GM13976 (cell line): Measurements from ENCODE around the gene KRT10.

Source experiments
- DNase-seq: peaks from one replicate; pipeline ENCODE4 v3.0.0; 2012; ENCODE audit warnings: low spot score
- in situ Hi-C: fragments of 300-500 bp; cut with MboI; formaldehyde crosslinking; loops from one replicate; pipeline ENCODE4 v1.12.0; 2022; ENCODE audit warnings: low sequenced_read_pairs, mixed read lengths, inconsistent platforms; ENCODE audit not compliant: unreplicated experiment
- TF ChIP-seq, protein P1 (sequence below): IDR thresholded peaks from 2 replicates; pipeline ENCODE4 v1.5.1; 2012; ENCODE audit warnings: borderline replicate concordance, mild to moderate bottlenecking; ENCODE audit not compliant: insufficient read depth; ENCODE audit errors: extremely low read depth, missing control alignments, control extremely low read depth

KRT10 gene

GRCh38 chr17:40810494-40810893, 11.9 kb downstream of the KRT10 start:
- DNase-seq: no peak
- in situ Hi-C loops: no loop called here
- TF ChIP-seq, protein P1, sequence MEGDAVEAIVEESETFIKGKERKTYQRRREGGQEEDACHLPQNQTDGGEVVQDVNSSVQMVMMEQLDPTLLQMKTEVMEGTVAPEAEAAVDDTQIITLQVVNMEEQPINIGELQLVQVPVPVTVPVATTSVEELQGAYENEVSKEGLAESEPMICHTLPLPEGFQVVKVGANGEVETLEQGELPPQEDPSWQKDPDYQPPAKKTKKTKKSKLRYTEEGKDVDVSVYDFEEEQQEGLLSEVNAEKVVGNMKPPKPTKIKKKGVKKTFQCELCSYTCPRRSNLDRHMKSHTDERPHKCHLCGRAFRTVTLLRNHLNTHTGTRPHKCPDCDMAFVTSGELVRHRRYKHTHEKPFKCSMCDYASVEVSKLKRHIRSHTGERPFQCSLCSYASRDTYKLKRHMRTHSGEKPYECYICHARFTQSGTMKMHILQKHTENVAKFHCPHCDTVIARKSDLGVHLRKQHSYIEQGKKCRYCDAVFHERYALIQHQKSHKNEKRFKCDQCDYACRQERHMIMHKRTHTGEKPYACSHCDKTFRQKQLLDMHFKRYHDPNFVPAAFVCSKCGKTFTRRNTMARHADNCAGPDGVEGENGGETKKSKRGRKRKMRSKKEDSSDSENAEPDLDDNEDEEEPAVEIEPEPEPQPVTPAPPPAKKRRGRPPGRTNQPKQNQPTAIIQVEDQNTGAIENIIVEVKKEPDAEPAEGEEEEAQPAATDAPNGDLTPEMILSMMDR: no peak

- TF ChIP-seq, protein P1: no peak
- in situ Hi-C loops: no loop called here
- no peak for DNase-seq
Measured at GRCh38 chr17:40809721-40810421, 12.5 kb downstream of the KRT10 start.

DNA sequence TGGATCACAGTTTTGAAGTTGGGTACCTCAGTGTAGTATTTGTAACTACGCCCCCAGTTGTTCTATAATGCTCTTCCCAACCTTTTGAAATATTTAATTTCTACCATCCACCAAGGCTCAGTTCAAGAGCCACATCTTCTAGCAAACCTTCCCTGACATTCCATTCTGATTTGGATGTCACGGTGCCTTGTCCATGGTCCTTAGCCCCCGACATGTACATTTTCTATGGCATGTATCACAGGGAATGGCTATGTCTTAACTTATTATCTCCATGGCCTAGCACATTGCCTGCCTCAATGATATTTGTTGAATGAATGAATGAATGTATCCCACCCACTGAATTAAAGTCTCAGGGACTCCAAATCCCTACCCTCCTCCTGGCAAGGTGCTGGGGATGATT, 16.3 kb downstream of the KRT10 start:
- in situ Hi-C loops: no loop called here
- no peak for DNase-seq
- TF ChIP-seq, protein P1: no peak

- peak; percentile 70 for DNase-seq
- in situ Hi-C loops: no loop called here
- TF ChIP-seq, protein P1: peak; percentile 87
Measured at GRCh38 chr17:40803617-40804082, 18.8 kb downstream of the KRT10 start.

- DNase-seq: no peak
- in situ Hi-C loops: no loop called here
- TF ChIP-seq, protein P1: no peak
Measured at GRCh38 chr17:40801157-40801556, 21.3 kb downstream of the KRT10 start.

DNA sequence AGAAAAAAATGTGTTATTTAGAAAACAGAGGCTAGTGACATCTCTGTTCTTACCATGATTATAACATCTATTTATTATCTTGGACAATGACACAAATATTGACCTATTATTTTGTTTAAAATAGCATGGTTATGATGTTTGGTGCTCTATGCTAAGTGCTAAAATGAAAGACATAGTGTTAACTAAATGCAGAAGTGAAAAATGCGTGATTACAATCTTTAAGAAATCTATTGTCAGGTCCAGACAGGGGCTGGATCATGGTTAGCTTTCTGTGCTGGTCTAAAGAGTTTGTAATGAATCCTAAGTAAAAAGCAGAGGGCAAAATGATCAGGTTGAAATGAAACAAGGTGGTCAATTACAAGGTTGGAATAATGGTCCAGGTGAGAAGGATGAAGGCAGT, 22.0 kb downstream of the KRT10 start:
- TF ChIP-seq, protein P1: no peak
- in situ Hi-C loops: no loop called here
- no peak for DNase-seq
